Suprapubic skin (tissue), 4 donors: ENCODE measurements around the gene MLH1. TPM values are rescaled to one million over a fixed set of nuclear protein-coding genes. Genes with fewer than 3 reads are reported as not detected.

Experiments used
- DNase-seq, 2 donors: peaks; one replicate each; pipeline ENCODE4 v3.0.0-alpha.2; 2019; ENCODE audit warnings: low spot score in 2 of 2
- H3K27ac ChIP-seq: fragments of 200-600 bp; sonication (generic); one replicate; pipeline ENCODE4 v1.5.1; 2019
- H3K27me3 ChIP-seq: fragments of 200-600 bp; sonication (generic); one replicate; pipeline ENCODE4 v1.5.1; 2019
- H3K36me3 ChIP-seq: fragments of 200-600 bp; sonication (generic); one replicate; pipeline ENCODE4 v1.5.1; 2019
- H3K4me1 ChIP-seq: fragments of 200-600 bp; sonication (generic); one replicate; pipeline ENCODE4 v1.5.1; 2019
- H3K4me3 ChIP-seq: fragments of 200-600 bp; sonication (generic); one replicate; pipeline ENCODE4 v1.5.1; 2019; ENCODE audit warnings: mild to moderate bottlenecking
- H3K9me3 ChIP-seq: fragments of 200-600 bp; sonication (generic); one replicate; pipeline ENCODE4 v1.5.1; 2019
- EP300 ChIP-seq: sonication (generic); formaldehyde crosslinking; IDR thresholded peaks from one replicate; pipeline ENCODE4 v1.6.1; 2017; ENCODE audit warnings: antibody characterized with exemption
- POLR2A ChIP-seq, 2 donors: fragments of 450-650 bp; IDR thresholded peaks; one replicate each; pipeline ENCODE4 v1.6.1; 2017; ENCODE audit warnings: antibody characterized with exemption in 2 of 2, mild to moderate bottlenecking in 2 of 2, moderate library complexity in 2 of 2
- POLR2AphosphoS5 ChIP-seq, 3 donors: sonication (generic); formaldehyde crosslinking; IDR thresholded peaks; one replicate each; pipeline ENCODE4 v1.6.1; 2017; ENCODE audit warnings: antibody characterized with exemption in 3 of 3
- WGBS: methylation state at CpG from one replicate; pipeline ENCODE4 v1.1.5; 2018; 5-methylcytosine and 5-hydroxymethylcytosine counted together
- total RNA-seq, 4 donors: library from RNA; depleted of rRNA; stranded (reverse); fragments of >200 nt; gene quantifications; one replicate each; pipeline ENCODE4 v1.1.0, GENCODE V29; 2016
- TF ChIP-seq, protein P1 (sequence below), 2 donors: fragments of 200-600 bp in 1 of 2; fragments of 450-650 bp in 1 of 2; sonication (generic) in 1 of 2; IDR thresholded peaks; one replicate each; pipeline ENCODE4 v1.5.1; 2016 to 2019; ENCODE audit warnings: antibody characterized with exemption in 2 of 2, mild to moderate bottlenecking in 1 of 2, moderate library complexity in 1 of 2

MLH1 gene
- total RNA-seq, 4 donors from 2014 or later = 17.2 to 34.3 (median 23.1) TPM

DNA sequence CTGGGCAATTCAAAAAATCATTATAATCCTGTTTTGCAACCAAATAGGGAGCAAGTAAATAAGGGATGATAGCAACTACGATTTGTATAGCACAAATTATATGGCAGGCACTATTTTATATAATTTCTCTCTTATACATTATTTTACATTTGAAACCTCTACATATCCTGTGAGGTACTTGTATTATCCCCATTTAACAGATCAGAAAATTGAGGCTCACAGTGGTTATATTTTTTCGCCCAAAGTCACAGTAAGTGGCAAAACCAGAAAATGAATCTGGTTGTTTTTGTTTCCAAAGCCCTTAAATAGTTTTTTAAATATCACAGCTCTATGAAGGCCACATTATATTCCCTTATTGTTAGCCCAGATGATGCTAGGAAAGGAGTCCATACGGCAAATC is 74.3 kb downstream of the MLH1 start:
- H3K9me3 ChIP-seq = no peaks in the 10 kb centered on the region
- peaks cover 46% of the 10 kb centered on the region for H3K36me3 ChIP-seq
- H3K27ac ChIP-seq = no peak overlapping the region
- no peak for DNase-seq
- WGBS = 93% methylated on average over 3 of the region's 3 CpGs
- no peaks in the 10 kb centered on the region for H3K4me1 ChIP-seq
- no peak overlapping the region for H3K4me3 ChIP-seq
- no peaks in the 10 kb centered on the region for H3K27me3 ChIP-seq
- no peak for TF ChIP-seq EP300
- no peak for TF ChIP-seq POLR2AphosphoS5 (IDR thresholded peaks at IDR 0.05)
- TF ChIP-seq, protein P1, sequence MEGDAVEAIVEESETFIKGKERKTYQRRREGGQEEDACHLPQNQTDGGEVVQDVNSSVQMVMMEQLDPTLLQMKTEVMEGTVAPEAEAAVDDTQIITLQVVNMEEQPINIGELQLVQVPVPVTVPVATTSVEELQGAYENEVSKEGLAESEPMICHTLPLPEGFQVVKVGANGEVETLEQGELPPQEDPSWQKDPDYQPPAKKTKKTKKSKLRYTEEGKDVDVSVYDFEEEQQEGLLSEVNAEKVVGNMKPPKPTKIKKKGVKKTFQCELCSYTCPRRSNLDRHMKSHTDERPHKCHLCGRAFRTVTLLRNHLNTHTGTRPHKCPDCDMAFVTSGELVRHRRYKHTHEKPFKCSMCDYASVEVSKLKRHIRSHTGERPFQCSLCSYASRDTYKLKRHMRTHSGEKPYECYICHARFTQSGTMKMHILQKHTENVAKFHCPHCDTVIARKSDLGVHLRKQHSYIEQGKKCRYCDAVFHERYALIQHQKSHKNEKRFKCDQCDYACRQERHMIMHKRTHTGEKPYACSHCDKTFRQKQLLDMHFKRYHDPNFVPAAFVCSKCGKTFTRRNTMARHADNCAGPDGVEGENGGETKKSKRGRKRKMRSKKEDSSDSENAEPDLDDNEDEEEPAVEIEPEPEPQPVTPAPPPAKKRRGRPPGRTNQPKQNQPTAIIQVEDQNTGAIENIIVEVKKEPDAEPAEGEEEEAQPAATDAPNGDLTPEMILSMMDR (IDR thresholded peaks at IDR 0.05) = no peak
- TF ChIP-seq POLR2A (IDR thresholded peaks at IDR 0.05) = no peak

DNA sequence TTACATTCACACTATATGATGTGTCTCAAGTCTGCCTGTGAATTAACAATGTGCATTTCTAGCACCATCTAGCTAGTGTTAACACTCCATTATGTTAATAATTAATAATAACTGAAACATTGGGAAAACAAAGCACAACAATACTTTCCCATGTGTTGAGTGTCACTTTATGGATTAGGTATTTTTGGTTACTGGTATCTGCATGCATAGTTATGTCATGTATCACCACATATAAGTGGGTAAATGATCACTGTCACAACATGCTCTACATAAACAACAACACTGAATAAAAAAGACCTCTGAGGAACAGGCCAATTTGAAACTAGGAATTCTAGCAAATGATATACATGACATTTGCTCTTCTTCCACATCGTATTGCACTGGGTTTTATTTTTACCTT is 74.7 kb downstream of the MLH1 start:
- H3K27me3 ChIP-seq = no peaks in the 10 kb centered on the region
- WGBS = 88% methylated on average over 1 of the region's 1 CpG
- no peak for DNase-seq
- H3K27ac ChIP-seq = no peak overlapping the region
- no peaks in the 10 kb centered on the region for H3K9me3 ChIP-seq
- H3K4me1 ChIP-seq = no peaks in the 10 kb centered on the region
- H3K4me3 ChIP-seq = no peak overlapping the region
- H3K36me3 ChIP-seq = peaks cover 41% of the 10 kb centered on the region
- no peak for TF ChIP-seq POLR2A (IDR thresholded peaks at IDR 0.05)

DNA sequence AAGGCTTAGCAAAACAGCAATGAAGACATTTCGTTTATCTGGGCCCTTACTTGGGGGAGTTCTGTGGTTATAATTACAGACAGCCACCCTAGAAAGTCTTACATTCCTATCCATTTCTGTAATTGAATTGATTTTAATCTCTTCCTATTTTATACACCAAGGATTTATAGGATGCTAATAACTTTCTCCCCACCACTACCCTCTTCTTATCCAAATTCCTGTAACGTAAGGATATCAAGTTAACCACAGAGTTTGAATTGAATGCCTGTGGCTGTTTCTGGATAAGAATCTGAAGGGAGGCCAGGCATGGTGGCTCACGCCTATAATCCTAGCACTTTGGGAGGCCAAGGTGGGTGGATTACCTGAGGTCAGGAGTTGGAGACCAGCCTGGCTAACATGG is 78.6 kb downstream of the MLH1 start:
- Histone ChIP-seq H3K4me1 (no peaks in the 10 kb centered on the region), H3K4me3 (no peak overlapping the region), H3K27me3 (no peaks in the 10 kb centered on the region), H3K9me3 (no peaks in the 10 kb centered on the region), H3K36me3 (peaks cover 27% of the 10 kb centered on the region), H3K27ac (no peak overlapping the region)
- TF ChIP-seq, protein P1 (IDR thresholded peaks at IDR 0.05) = no peak
- TF ChIP-seq EP300 (no peak), POLR2A (IDR thresholded peaks at IDR 0.05) (no peak), POLR2AphosphoS5 (IDR thresholded peaks at IDR 0.05) (no peak)
- DNase-seq = no peak
- WGBS = 84% methylated on average over 3 of the region's 3 CpGs

DNA sequence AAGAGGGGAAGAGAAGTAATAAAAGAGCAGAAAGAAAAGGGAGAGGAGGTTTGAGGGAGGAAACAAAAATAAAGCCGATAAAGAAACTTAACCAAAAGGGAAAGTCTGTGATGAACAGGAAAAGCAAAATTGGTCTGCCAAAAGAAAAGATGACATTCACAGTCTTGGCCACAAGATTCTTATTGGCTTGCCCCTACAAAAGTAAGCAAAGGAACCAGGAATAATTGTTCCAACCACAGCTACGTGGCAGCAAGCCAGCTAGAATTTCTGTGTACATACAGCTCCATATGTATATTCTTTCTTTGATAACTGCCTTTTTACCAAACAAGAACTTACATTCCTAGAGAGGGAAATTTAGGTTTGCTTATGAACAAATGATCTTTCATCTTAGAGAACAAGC is 79.6 kb downstream of the MLH1 start:
- H3K27me3 ChIP-seq = no peaks in the 10 kb centered on the region
- 30% methylated on average over 2 of the region's 2 CpGs for WGBS
- H3K4me3 ChIP-seq = no peak overlapping the region
- DNase-seq = no peak
- H3K36me3 ChIP-seq = peaks cover 27% of the 10 kb centered on the region
- no peaks in the 10 kb centered on the region for H3K4me1 ChIP-seq
- H3K27ac ChIP-seq = no peak overlapping the region
- TF ChIP-seq, protein P1 (IDR thresholded peaks at IDR 0.05) = no peak
- TF ChIP-seq POLR2AphosphoS5 (IDR thresholded peaks at IDR 0.05) = no peak
- TF ChIP-seq EP300 = no peak
- no peak for TF ChIP-seq POLR2A (IDR thresholded peaks at IDR 0.05)
- H3K9me3 ChIP-seq = no peaks in the 10 kb centered on the region

DNA sequence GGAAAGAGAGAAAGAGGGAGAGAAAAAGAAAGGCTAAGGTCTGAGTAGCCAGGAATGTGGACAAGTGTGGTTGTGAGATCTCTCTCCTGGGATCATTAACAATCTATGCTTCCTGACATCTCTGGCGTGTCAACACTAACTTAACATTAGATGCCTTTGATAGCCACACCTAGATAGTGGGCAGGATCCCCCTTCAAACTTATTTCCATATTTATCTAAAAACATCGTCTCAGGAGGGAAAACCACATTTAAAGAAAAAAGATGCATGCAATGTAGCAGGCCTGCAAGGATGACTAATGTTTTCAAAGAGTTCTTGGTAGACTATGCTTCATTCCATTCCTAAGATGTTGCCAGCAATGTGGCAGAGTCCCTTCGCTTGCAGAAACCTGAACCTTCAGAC is 80.9 kb downstream of the MLH1 start:
- no peaks in the 10 kb centered on the region for H3K9me3 ChIP-seq
- H3K4me3 ChIP-seq = no peak overlapping the region
- 75% methylated on average over 3 of the region's 3 CpGs for WGBS
- no peaks in the 10 kb centered on the region for H3K27me3 ChIP-seq
- TF ChIP-seq, protein P1 (IDR thresholded peaks at IDR 0.05) = no peak
- TF ChIP-seq EP300 = no peak
- TF ChIP-seq POLR2A (IDR thresholded peaks at IDR 0.05) = no peak
- no peak for TF ChIP-seq POLR2AphosphoS5 (IDR thresholded peaks at IDR 0.05)
- H3K4me1 ChIP-seq = no peaks in the 10 kb centered on the region
- no peak overlapping the region for H3K27ac ChIP-seq
- H3K36me3 ChIP-seq = peaks cover 39% of the 10 kb centered on the region
- no peak for DNase-seq

DNA sequence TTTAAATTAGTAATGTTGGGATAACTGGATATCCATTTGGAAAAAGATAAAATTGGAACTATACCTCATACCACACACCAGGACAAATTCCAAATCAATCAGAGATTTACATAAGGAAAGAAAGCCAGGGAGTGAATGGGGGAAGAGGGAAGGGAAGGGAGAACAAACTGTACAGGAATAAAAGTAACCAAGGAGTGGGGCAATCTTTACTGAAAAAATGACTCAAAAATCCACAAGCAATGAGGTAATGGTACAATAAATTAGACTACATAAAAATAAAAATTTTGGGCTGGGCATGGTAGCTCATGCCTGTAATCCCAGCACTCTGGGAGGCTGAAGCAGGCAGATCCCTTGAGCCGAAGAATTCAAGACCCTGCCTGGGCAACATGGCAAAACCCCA is 82.6 kb downstream of the MLH1 start:
- no peak for DNase-seq
- Histone ChIP-seq H3K4me3 (no peak overlapping the region), H3K36me3 (peaks cover 44% of the 10 kb centered on the region), H3K27ac (no peak overlapping the region), H3K9me3 (no peaks in the 10 kb centered on the region), H3K27me3 (no peaks in the 10 kb centered on the region), H3K4me1 (no peaks in the 10 kb centered on the region)
- WGBS = 100% methylated on average over 1 of the region's 1 CpG
- no peak for TF ChIP-seq EP300
- TF ChIP-seq POLR2A (IDR thresholded peaks at IDR 0.05) = no peak
- no peak for TF ChIP-seq POLR2AphosphoS5 (IDR thresholded peaks at IDR 0.05)
- TF ChIP-seq, protein P1 (IDR thresholded peaks at IDR 0.05) = no peak
